Activated naive CD4-positive, alpha-beta T cell (primary cell): ENCODE results near the gene TBRG4.
"Not testable (repeated sequence)": the region's sequence is repeated elsewhere in the genome, so short reads cannot be mapped to it uniquely, and the experiment has no call there.

Experiments
- DNase-seq, 4 experiments: peaks; one replicate each; lab custom pipeline; 2025; lab: John Stamatoyannopoulos, UW

TBRG4 gene

GRCh38 chr7:45116048-45116447, 4.6 kb upstream of the TBRG4 start:
- DNase-seq, result no peak

GRCh38 chr7:45114926-45115325, 3.4 kb upstream of the TBRG4 start:
- no peak for DNase-seq

GRCh38 chr7:45114257-45114656, 2.8 kb upstream of the TBRG4 start:
- not testable (repeated sequence) for DNase-seq

- no peak for DNase-seq
Observed at GRCh38 chr7:45112648-45113047, 1.2 kb upstream of the TBRG4 start.

GRCh38 chr7:45108863-45109262, 2.6 kb downstream of the TBRG4 start:
- DNase-seq, result no peak

GRCh38 chr7:45107356-45107755, 4.1 kb downstream of the TBRG4 start:
- no peak for DNase-seq

- no peak for DNase-seq
Observed at GRCh38 chr7:45106820-45107219, 4.7 kb downstream of the TBRG4 start.

GRCh38 chr7:45105588-45106188, 5.8 kb downstream of the TBRG4 start:
- DNase-seq, result no peak

- DNase-seq, result no peak
Observed at GRCh38 chr7:45104844-45105587, 6.5 kb downstream of the TBRG4 start.

- no peak for DNase-seq
Observed at GRCh38 chr7:45103958-45104843, 7.3 kb downstream of the TBRG4 start.

GRCh38 chr7:45102785-45103712, 8.4 kb downstream of the TBRG4 start:
- no peak for DNase-seq

- DNase-seq, result no peak
Observed at GRCh38 chr7:45101748-45102147, 9.7 kb downstream of the TBRG4 start.

- DNase-seq, result no peak
Observed at GRCh38 chr7:45100761-45101480, 10.6 kb downstream of the TBRG4 start.

GRCh38 chr7:45099891-45100760, 11.4 kb downstream of the TBRG4 start:
- DNase-seq, result no peak

GRCh38 chr7:45098983-45099839, 12.3 kb downstream of the TBRG4 start:
- no peak for DNase-seq

- no peak for DNase-seq
Observed at GRCh38 chr7:45092931-45093235, 18.6 kb downstream of the TBRG4 start.

- DNase-seq, result no peak
Observed at GRCh38 chr7:45092100-45092930, 19.2 kb downstream of the TBRG4 start.

- peak in 3 of 4 experiments; percentile 15 to 37 (median 31) for DNase-seq
Observed at GRCh38 chr7:45089341-45089891, 22.1 kb downstream of the TBRG4 start.
